GM12878 (cell line): ENCODE data around the gene TP53I11. TPM values are rescaled to one million over a fixed set of nuclear protein-coding genes. Genes with fewer than 3 reads are reported as not detected.

Experiments
- ATAC-seq: fragments of 200-7000 bp; cut with Tn5 transposase; 3 replicates; pipeline ENCODE4 v1.9.1; 2020; ENCODE audit warnings: mild to moderate bottlenecking, moderate library complexity
- BruUV-seq: library from RNA; stranded (reverse); fragments of 400-500 nt; replicated peaks from 2 replicates; lab custom pipeline; 2021; lab: Mats Ljungman, UMichigan
- CTCF ChIA-PET: fragments of 300-600 bp; sonication (Branson Sonifier 250); formaldehyde crosslinking; extraction: SDS; loops from one replicate; lab custom pipeline; 2021; ENCODE audit warnings: inconsistent platforms; lab: Yijun Ruan, JAX
- POLR2A ChIA-PET: fragments of 350-600 bp; formaldehyde crosslinking; extraction: SDS; loops from one replicate; lab custom pipeline; 2021; ENCODE audit warnings: inconsistent platforms; lab: Charles Lee
- RAD21 ChIA-PET: fragments of 300-600 bp; sonication (Branson Sonifier 250); formaldehyde crosslinking; loops from one replicate; lab custom pipeline; 2023; ENCODE audit warnings: antibody characterized with exemption; ENCODE audit not compliant: unreplicated experiment; lab: Charles Lee
- SMC1A ChIA-PET: fragments of 300-600 bp; sonication (Branson Sonifier 250); formaldehyde crosslinking; loops from one replicate; lab custom pipeline; 2023; ENCODE audit not compliant: unreplicated experiment, uncharacterized antibody; lab: Charles Lee
- DNase-seq: peaks from one replicate; pipeline ENCODE4 v3.0.0-alpha.2; 2011; ENCODE audit warnings: low read depth, low spot score
- FAIRE-seq: peaks from 3 replicates; lab custom pipeline; 2011; peaks lifted over from hg19 to GRCh38; lab: Jason Lieb, UNC
- H2AFZ ChIP-seq: 2 replicates; pipeline ENCODE4 v1.6.0; 2011; ENCODE audit warnings: low read depth, low read length, control low read depth; ENCODE audit not compliant: control insufficient read depth
- H3K27ac ChIP-seq: 2 replicates; pipeline ENCODE4 v1.5.1; 2011; ENCODE audit warnings: control low read depth; ENCODE audit not compliant: control insufficient read depth, insufficient read depth
- H3K27me3 ChIP-seq, 2 experiments: replicated peaks in 1 of 2; 2 replicates each; pipeline versions ENCODE4 v1.6.0 to v1.6.1; 2011; ENCODE audit warnings: low read length in 1 of 2; ENCODE audit not compliant: control insufficient read depth in 2 of 2, insufficient read depth in 2 of 2
- H3K36me3 ChIP-seq, 2 experiments: 2 replicates each; pipeline ENCODE4 v1.5.1; 2011; ENCODE audit warnings: low read length in 1 of 2; ENCODE audit not compliant: control insufficient read depth in 2 of 2, insufficient read depth in 2 of 2
- H3K4me1 ChIP-seq: 2 replicates; pipeline ENCODE4 v1.6.1; 2011; ENCODE audit warnings: mild to moderate bottlenecking, low read length, moderate library complexity, mixed read lengths; ENCODE audit not compliant: control insufficient read depth, insufficient read depth
- H3K4me2 ChIP-seq: 2 replicates; pipeline ENCODE4 v1.6.0; 2011; ENCODE audit warnings: control low read depth; ENCODE audit not compliant: control insufficient read depth, insufficient read depth
- H3K4me3 ChIP-seq: fragments of 200-600 bp; sonication (generic); 2 replicates; pipeline ENCODE4 v1.5.1; 2016
- H3K79me2 ChIP-seq: 2 replicates; pipeline ENCODE4 v1.6.0; 2011; ENCODE audit warnings: low read length; ENCODE audit not compliant: control insufficient read depth, insufficient read depth
- H3K9ac ChIP-seq: 2 replicates; pipeline ENCODE4 v1.8.0; 2011; ENCODE audit warnings: low read length, control low read depth, mixed read lengths; ENCODE audit not compliant: control insufficient read depth, insufficient read depth
- H3K9me3 ChIP-seq: replicated peaks from 3 replicates; pipeline ENCODE4 v1.5.1; 2011; ENCODE audit warnings: mild to moderate bottlenecking, low read length; ENCODE audit not compliant: control insufficient read depth, insufficient read depth
- H4K20me1 ChIP-seq: 2 replicates; pipeline ENCODE4 v1.6.0; 2011; ENCODE audit not compliant: control insufficient read depth, insufficient read depth
- HDGF ChIP-seq: fragments of 450-650 bp; IDR thresholded peaks from 2 replicates; pipeline ENCODE4 v1.6.1; 2016; ENCODE audit warnings: antibody characterized with exemption
- KAT2A ChIP-seq: conservative IDR thresholded peaks from 2 replicates; pipeline ENCODE4 v1.6.1; 2011; ENCODE audit warnings: low read depth, low read length; ENCODE audit not compliant: control insufficient read depth
- MYC ChIP-seq: IDR thresholded peaks from 2 replicates; pipeline ENCODE4 v1.6.1; 2011; ENCODE audit warnings: mild to moderate bottlenecking, low read length, moderate library complexity, inconsistent platforms; ENCODE audit not compliant: insufficient read depth, insufficient replicate concordance, insufficient read length, severe bottlenecking
- PKNOX1 ChIP-seq: fragments of 450-650 bp; IDR thresholded peaks from 2 replicates; pipeline ENCODE4 v1.6.1; 2016; ENCODE audit warnings: mild to moderate bottlenecking
- SUPT20H ChIP-seq: IDR thresholded peaks from 2 replicates; pipeline ENCODE4 v1.6.1; 2011; ENCODE audit warnings: low read depth, mild to moderate bottlenecking, low read length, moderate library complexity, borderline replicate concordance; ENCODE audit not compliant: control insufficient read depth
- ZBED1 ChIP-seq: IDR thresholded peaks from 2 replicates; pipeline ENCODE4 v1.6.1; 2016; ENCODE audit warnings: borderline replicate concordance
- ZZZ3 ChIP-seq: IDR thresholded peaks from 2 replicates; pipeline ENCODE4 v1.6.1; 2011; ENCODE audit warnings: low read depth; ENCODE audit not compliant: control insufficient read depth, insufficient read length
- WGBS: methylation state at CpG from one replicate; pipeline ENCODE4 v1.1.6; 2016; ENCODE audit warnings: low lambda C conversion rate; ENCODE audit not compliant: insufficient replicate concordance, insufficient coverage; ENCODE audit errors: missing lambda C conversion rate; 5-methylcytosine and 5-hydroxymethylcytosine counted together
- in situ Hi-C: fragments of 300-500 bp; cut with MboI; formaldehyde crosslinking; loops from 9 replicates; pipeline ENCODE4 v1.14.3; 2018; ENCODE audit warnings: mixed read lengths
- intact Hi-C: fragments of 100-400 bp; cut with micrococcal nuclease; formaldehyde crosslinking; loops from one replicate; pipeline ENCODE4 v1.14.2; 2022; ENCODE audit not compliant: unreplicated experiment
- polyA plus RNA-seq, 11 experiments: library from polyadenylated mRNA; depleted of rRNA in 4 of 11; unstranded in 6 of 11; stranded (reverse) in 5 of 11; fragments of >200 nt; fragmentation: Nextera tagmentation in 4 of 11; fragmentation: Illumina TruSeq in 1 of 11; extraction: Ambion mirVana in 4 of 11; extraction: Trizol in 1 of 11; gene quantifications; 1 replicate in 1 of 11; 2 replicates in 10 of 11; pipeline versions ENCODE4 v1.2.1 to v1.2.3, GENCODE V29; 2011 to 2016; ENCODE audit warnings: inconsistent platforms in 2 of 11, missing spikeins in 2 of 11, low read depth in 1 of 11
- total RNA-seq, 4 experiments: library from RNA; depleted of rRNA in 3 of 4; stranded (reverse); fragments of >200 nt in 3 of 4; fragmentation: Illumina TruSeq in 1 of 4; extraction: Trizol in 1 of 4; gene quantifications; 2 replicates each; pipeline versions ENCODE4 v1.2.1 to v1.2.3, GENCODE V29; 2013 to 2021

TP53I11 gene
- total and polyA plus RNA-seq, 10 of the 15 experiments (the other 5 are each of a cell fraction or from before 2014, with no cell fraction given): 0.03 to 0.28 (median 0.17) TPM; not detected in 3

- Histone ChIP-seq H3K79me2 (no peaks in the 10 kb centered on the region), H4K20me1 (no peaks in the 10 kb centered on the region), H3K9me3 (no peaks in the 10 kb centered on the region), H3K4me1 (no peaks in the 10 kb centered on the region), H3K4me2 (no peak overlapping the region), H2AFZ (no peak overlapping the region), H3K9ac (no peak overlapping the region), H3K4me3 (no peak overlapping the region), H3K36me3 (no peaks in the 10 kb centered on the region), H3K27ac (no peak overlapping the region), H3K27me3 (no peaks in the 10 kb centered on the region)
- ChIA-PET RAD21 (interaction anchor here (0.8 to 4.3 kb wide), 13 partner anchors 8 to 382 kb away, joined by 3 to 105 read pairs (median 4); partner anchors contain the start of gene CD82), SMC1A (interaction anchor here (0.9 to 4.0 kb wide), 7 partner anchors 11 to 183 kb away, joined by 3 to 80 read pairs (median 4); no protein-coding TSS in a partner anchor), CTCF (interaction anchor here (0.6 to 16.8 kb wide), 18 partner anchors 8 to 413 kb away, joined by 3 to 571 read pairs (median 4); no protein-coding TSS in a partner anchor), POLR2A (no interaction called here)
- 45% methylated on average over 11 of the region's 12 CpGs for WGBS
- FAIRE-seq (no peak), ATAC-seq (no peak), DNase-seq (no peak)
- in situ Hi-C loops (loop anchor here (5.0 to 25.0 kb wide), 2 partner anchors 170 to 400 kb away; no protein-coding TSS in a partner anchor), intact Hi-C loops (loop anchor here (1.0 to 2.0 kb wide), 2 partner anchors 166 to 396 kb away; no protein-coding TSS in a partner anchor)
- BruUV-seq: no TSS peak
- TF ChIP-seq SUPT20H (no peak), HDGF (no peak), ZZZ3 (no peak), ZBED1 (no peak), KAT2A (no peak), PKNOX1 (no peak), MYC (no peak)
These were observed 13.6 kb downstream of the TP53I11 start for GRCh38 chr11:44936951-44937543.
